MG63 (cell line): ENCODE measurements around the gene TMOD4. TPM values are rescaled to one million over a fixed set of nuclear protein-coding genes. Genes with fewer than 3 reads are reported as not detected.

Source experiments
- DNase-seq: peaks from one replicate; pipeline ENCODE4 v3.0.0-alpha.2; 2020
- H3K27me3 ChIP-seq: fragments of 250-450 bp; sonication (Bioruptor Pico); 2 replicates; pipeline ENCODE4 v1.5.1; 2020; ENCODE audit warnings: mild to moderate bottlenecking, moderate library complexity
- H3K36me3 ChIP-seq: fragments of 250-450 bp; sonication (Bioruptor Pico); 2 replicates; pipeline ENCODE4 v1.5.1; 2020; ENCODE audit warnings: mild to moderate bottlenecking, moderate library complexity
- H3K4me3 ChIP-seq: fragments of 250-450 bp; sonication (Bioruptor Pico); 2 replicates; pipeline ENCODE4 v1.5.1; 2020; ENCODE audit warnings: mild to moderate bottlenecking, moderate library complexity
- H3K9me3 ChIP-seq: fragments of 250-450 bp; sonication (Bioruptor Pico); 2 replicates; pipeline ENCODE4 v1.5.1; 2020; ENCODE audit warnings: mild to moderate bottlenecking, moderate library complexity
- total RNA-seq: library from RNA; depleted of rRNA; stranded (reverse); fragments of >200 nt; shearing (Covaris generic); gene quantifications from 2 replicates; pipeline ENCODE4 v1.2.3, GENCODE V29; 2014; ENCODE audit warnings: low replicate concordance; rRNA removed

TMOD4 gene
- total RNA-seq, 1 experiment from 2014 or later: not detected

DNA sequence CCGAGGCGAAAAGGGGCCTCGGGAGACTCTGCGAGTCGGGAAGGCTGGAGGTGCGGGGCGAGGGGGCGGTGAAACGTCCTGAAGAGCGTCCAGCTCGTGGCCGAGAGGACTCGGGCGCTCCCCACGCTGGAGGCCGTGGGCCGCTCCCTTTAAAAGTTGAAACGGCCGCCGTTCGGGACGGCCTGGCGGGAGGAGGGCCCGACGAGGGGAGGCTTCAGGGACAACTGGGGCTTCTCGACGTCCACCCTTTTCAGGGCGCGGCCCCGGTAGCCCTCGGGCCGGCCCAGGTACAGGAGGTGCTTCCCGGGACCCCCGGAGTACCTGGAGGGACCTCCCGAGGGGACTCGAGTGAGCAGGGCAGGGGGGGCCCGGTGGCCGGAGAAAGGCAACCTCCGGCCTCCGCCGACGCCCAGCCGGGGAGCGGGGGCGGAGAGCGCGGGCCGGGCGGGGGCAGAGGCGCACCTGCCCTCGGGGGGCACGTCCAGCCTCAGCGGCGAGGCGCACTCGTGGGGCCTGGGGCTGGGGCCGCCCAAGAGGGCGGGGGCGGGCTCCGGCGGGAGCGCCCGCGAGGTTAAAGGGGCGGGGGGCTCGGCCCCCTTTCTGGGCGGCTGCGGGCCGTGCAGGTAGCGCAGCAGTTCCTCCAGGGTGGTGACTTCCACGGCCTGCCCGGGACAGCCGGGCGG is 43.3 kb downstream of the TMOD4 start:
- Histone ChIP-seq H3K27me3 (no peaks in the 10 kb centered on the region), H3K4me3 (no peak overlapping the region), H3K36me3 (no peaks in the 10 kb centered on the region), H3K9me3 (no peaks in the 10 kb centered on the region)
- DNase-seq: no peak

DNA sequence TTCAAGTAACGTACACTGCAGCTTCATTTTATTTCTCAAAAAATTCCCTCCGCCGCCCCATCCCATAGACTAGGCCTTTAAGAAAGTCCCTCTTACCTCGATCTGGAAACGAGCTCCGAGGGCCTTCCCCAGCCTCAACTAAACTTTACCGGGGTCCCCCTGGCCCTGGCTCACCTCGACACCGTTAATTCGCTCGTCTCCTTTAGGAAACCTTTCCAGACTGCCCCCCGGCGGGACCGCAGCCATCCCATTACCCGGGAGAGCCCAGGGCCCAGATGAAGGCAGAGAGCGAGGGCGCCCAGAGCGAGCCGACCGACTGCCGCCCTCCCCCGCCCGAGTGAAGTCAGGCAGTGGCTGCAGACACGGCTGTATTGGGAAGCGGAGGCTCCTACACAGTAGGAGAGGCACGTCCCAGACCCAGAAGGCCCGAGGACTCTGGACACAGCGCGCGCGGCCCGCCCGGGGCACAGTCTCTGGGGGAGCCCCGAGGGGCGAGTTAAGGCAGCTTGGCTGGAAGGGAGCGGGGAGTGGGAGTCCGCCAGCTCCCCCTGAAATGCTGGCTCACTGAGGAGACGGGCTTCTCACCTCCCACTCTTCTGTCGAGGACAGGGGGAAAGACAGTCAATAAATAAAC is 44.0 kb downstream of the TMOD4 start:
- H3K4me3 ChIP-seq: no peak overlapping the region

DNA sequence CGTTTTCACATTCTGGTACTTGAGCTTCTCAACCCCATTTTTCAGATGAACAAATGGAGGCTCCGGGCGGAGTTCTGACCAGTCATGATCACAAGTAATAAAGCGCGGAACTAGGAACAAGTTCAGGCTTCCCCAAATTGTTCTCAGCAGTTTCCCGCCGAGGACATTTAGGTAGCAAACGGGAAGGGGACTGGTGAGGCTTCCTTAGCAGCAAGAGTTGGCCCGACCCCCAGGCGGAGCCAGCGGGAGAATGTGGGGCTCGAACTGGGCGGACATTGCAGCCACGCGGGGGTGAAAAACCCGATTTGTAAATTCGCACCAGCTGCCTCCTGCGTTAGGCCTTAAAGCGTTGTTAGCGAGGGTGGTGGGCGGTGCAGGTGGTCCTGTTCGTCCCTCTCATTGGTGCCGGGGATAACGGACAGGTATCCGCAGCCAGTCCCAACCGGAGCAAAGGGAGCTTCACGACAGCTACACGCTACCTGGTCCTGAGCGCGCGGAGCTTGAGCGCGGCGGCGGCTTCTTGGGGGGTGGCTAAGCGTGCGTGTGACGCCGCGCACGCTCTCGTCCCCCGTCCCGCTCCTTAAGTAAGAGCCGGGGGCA is 44.7 kb downstream of the TMOD4 start:
- Histone ChIP-seq H3K27me3 (no peaks in the 10 kb centered on the region), H3K36me3 (no peaks in the 10 kb centered on the region), H3K9me3 (no peaks in the 10 kb centered on the region), H3K4me3 (no peak overlapping the region)
- DNase-seq: no peak

More for the DNA sequence above, 44.0 kb downstream of the TMOD4 start:
- Histone ChIP-seq H3K9me3 (no peaks in the 10 kb centered on the region), H3K36me3 (no peaks in the 10 kb centered on the region), H3K27me3 (no peaks in the 10 kb centered on the region)
- DNase-seq: no peak

DNA sequence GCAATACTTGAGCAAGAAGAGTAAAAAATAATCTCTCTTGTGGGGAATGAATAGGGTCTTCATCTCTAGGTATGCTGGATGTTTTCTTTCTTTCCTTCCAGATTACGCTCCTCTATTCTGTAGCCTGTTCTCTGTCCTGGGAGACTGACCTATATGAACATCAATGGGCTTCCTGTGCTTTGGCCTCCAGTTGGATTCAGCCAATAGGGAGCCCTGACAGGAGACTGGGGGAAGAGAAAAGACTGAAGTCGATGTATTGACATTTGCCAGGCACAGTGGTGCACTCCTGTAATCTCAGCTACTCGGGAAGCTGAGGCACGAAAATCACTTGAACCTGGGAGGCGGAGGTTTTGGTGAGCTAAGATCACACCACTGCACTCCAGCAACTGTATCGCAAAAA is 47.0 kb downstream of the TMOD4 start:
- no peak overlapping the region for H3K4me3 ChIP-seq
- H3K27me3 ChIP-seq: no peaks in the 10 kb centered on the region
- DNase-seq: no peak
- H3K36me3 ChIP-seq: no peaks in the 10 kb centered on the region
- H3K9me3 ChIP-seq: no peaks in the 10 kb centered on the region

DNA sequence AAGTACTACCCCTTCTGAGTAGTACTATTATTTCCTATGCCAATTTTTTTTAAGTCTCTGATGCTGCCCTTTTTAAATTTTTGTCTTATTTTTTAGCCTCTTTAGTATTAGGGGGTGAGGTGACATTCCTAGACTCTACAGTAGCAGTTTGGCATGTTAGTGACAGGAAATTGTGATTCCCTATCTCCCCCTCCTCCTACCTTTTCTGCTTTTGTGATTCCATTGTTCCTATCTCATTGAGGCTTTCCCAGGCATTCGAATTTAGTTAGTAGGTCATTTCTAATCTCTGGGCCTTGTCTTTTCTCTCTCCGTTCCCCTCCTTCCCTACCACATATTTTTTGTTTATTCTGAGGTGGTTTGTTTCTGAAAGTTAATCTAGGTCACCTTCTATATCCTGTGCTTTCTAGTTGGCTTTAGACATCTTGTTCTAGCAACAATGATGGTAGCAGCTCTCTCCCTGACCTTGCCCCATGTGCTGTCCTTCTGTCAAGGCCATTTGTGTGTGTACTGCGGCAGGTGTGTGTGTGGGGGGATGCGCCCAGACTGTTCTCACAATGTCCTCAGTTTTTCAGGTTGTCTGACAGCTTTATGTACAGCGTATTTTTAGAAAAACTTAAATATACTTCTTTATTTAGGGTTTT is 50.9 kb downstream of the TMOD4 start:
- Histone ChIP-seq H3K36me3 (no peaks in the 10 kb centered on the region), H3K27me3 (no peaks in the 10 kb centered on the region), H3K9me3 (no peaks in the 10 kb centered on the region), H3K4me3 (no peak overlapping the region)
- no peak for DNase-seq

Other genes starting within 250 kb of the TMOD4 start
- 23.5 and 49.2 TPM in 2 replicates for gene SETDB1, start 249.6 kb downstream of the TMOD4 start, total RNA-seq
- 86.1 and 89.6 TPM in 2 replicates for gene CERS2, start 201.1 kb downstream of the TMOD4 start, total RNA-seq
- gene ANXA9, start 193.7 kb downstream of the TMOD4 start, total RNA-seq: 0.46 TPM in 1 of 2 replicates, not detected in the other
- gene MINDY1, start 169.1 kb downstream of the TMOD4 start, total RNA-seq: 8.7 and 8.9 TPM in 2 replicates
- 7.5 and 8.1 TPM in 2 replicates for gene PRUNE1, start 167.5 kb downstream of the TMOD4 start, total RNA-seq
- 0.20 and 5.5 TPM in 2 replicates for gene BNIPL, start 139.4 kb downstream of the TMOD4 start, total RNA-seq
- 1.1 TPM in 1 of 2 replicates, not detected in the other for gene C1orf56, start 128.2 kb downstream of the TMOD4 start, total RNA-seq
- 39.9 and 44.1 TPM in 2 replicates for gene CDC42SE1, start 116.4 kb downstream of the TMOD4 start, total RNA-seq
- gene MLLT11, start 115.6 kb downstream of the TMOD4 start, total RNA-seq: 6.8 and 11.5 TPM in 2 replicates
- gene GABPB2, start 105.2 kb downstream of the TMOD4 start, total RNA-seq: 2.2 and 13.6 TPM in 2 replicates
- 1.4 TPM in 1 of 2 replicates, not detected in the other for gene SEMA6C, start 29.4 kb downstream of the TMOD4 start, total RNA-seq
- not detected in 2 replicates for gene TNFAIP8L2, start 19.3 kb downstream of the TMOD4 start, total RNA-seq
- gene LYSMD1, start 10.1 kb downstream of the TMOD4 start, total RNA-seq: 2.0 and 11.4 TPM in 2 replicates
- 43.1 and 69.6 TPM in 2 replicates for gene SCNM1, start 9.8 kb downstream of the TMOD4 start, total RNA-seq
- gene VPS72, start 14.2 kb upstream of the TMOD4 start, total RNA-seq: 87.3 and 105 TPM in 2 replicates
- 28.3 and 38.6 TPM in 2 replicates for gene PIP5K1A, start 22.6 kb upstream of the TMOD4 start, total RNA-seq
- gene PSMD4, start 78.8 kb upstream of the TMOD4 start, total RNA-seq: 225 and 311 TPM in 2 replicates
- gene ZNF687, start 106.3 kb upstream of the TMOD4 start, total RNA-seq: 14.9 and 22.9 TPM in 2 replicates
- 42.2 and 44.2 TPM in 2 replicates for gene PI4KB, start 151.4 kb upstream of the TMOD4 start, total RNA-seq
- 39.5 and 61.6 TPM in 2 replicates for gene RFX5, start 171.3 kb upstream of the TMOD4 start, total RNA-seq
- 6.0 and 10.2 TPM in 2 replicates for gene SELENBP1, start 196.7 kb upstream of the TMOD4 start, total RNA-seq
- gene PSMB4, start 223.6 kb upstream of the TMOD4 start, total RNA-seq: 609 and 703 TPM in 2 replicates